NCI-H526 treated with DMSO at 0.1 percent for 48 hours (cell line): ENCODE measurements around the gene POR.

Experiments
- DNase-seq: peaks from one replicate; lab custom pipeline; 2025; lab: John Stamatoyannopoulos, UW

The POR gene

GRCh38 chr7:76029682-76030081 lies 114.7 kb downstream of the POR start:
- DNase-seq: peak; percentile 9

DNA sequence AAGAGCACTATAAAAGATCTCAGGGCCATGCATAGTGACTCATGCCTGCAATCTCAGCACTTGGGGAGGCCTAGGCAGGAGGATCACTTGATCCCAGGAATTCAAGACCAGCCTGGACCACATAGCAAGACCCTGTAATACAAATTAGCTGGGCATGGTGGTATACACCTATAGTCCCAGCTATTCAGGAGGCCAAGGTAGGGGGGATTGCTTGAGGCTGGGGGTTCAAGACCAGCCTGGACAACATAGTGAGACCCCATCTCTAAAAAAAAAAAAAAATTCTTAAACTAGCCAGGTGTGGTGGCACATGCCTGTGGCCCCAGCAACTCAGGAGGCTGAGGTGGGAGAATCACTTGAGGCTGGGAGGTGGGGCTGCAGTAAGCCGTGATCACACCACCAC lies 117.0 kb downstream of the POR start:
- DNase-seq: no peak
